Measurements from ENCODE around the gene TMEM154. TPM values are rescaled to one million over a fixed set of nuclear protein-coding genes. Genes with fewer than 3 reads are reported as not detected.

TMEM154 gene
- total and polyA plus RNA-seq, 8 donors = 1.5 to 21.9 (median 2.5) TPM

- Histone ChIP-seq H3K36me3 (no peaks in the 10 kb centered on the region), H3K27ac (no peak overlapping the region), H3K4me1 (no peaks in the 10 kb centered on the region), H3K27me3 (peaks cover 0 to 7% of the 10 kb centered on the region in 2 donors), H3K4me3 (no peak overlapping the region), H3K9me3 (peaks cover 0 to 4% of the 10 kb centered on the region in 2 donors)
- intact Hi-C loops (cut with DNase I) = no loop called here
- no peak for TF ChIP-seq CTCF (IDR thresholded peaks at IDR 0.05)
- ATAC-seq (no peak), DNase-seq (no peak)
Observed at GRCh38 chr4:152705903-152706302, 26.1 kb upstream of the TMEM154 start.

GRCh38 chr4:152704788-152705187 is 25.0 kb upstream of the TMEM154 start:
- intact Hi-C loops (cut with DNase I) = no loop called here
- no peak for TF ChIP-seq CTCF (IDR thresholded peaks at IDR 0.05)
- Histone ChIP-seq H3K9me3 (peaks cover 0 to 4% of the 10 kb centered on the region in 2 donors), H3K4me3 (no peak overlapping the region), H3K27ac (no peak overlapping the region), H3K4me1 (no peaks in the 10 kb centered on the region), H3K27me3 (peaks cover 0 to 7% of the 10 kb centered on the region in 2 donors), H3K36me3 (no peaks in the 10 kb centered on the region)
- DNase-seq (no peak), ATAC-seq (no peak)

GRCh38 chr4:152700151-152700550 is 20.4 kb upstream of the TMEM154 start:
- TF ChIP-seq CTCF (IDR thresholded peaks at IDR 0.05) = no peak
- Histone ChIP-seq H3K36me3 (no peaks in the 10 kb centered on the region), H3K4me1 (no peaks in the 10 kb centered on the region), H3K27me3 (peaks cover 0 to 7% of the 10 kb centered on the region in 2 donors), H3K4me3 (no peak overlapping the region), H3K9me3 (peaks cover 0 to 4% of the 10 kb centered on the region in 2 donors), H3K27ac (no peak overlapping the region)
- DNase-seq = no peak
- intact Hi-C loops (cut with DNase I) = no loop called here
- no peak for ATAC-seq

- intact Hi-C loops (cut with DNase I) = no loop called here
- H3K4me3 ChIP-seq = no peak overlapping the region
- no peak for TF ChIP-seq CTCF (IDR thresholded peaks at IDR 0.05)
- no peaks in the 10 kb centered on the region for H3K36me3 ChIP-seq
- DNase-seq (no peak), ATAC-seq (no peak)
- H3K9me3 ChIP-seq = no peaks in the 10 kb centered on the region
- H3K27ac ChIP-seq = no peak overlapping the region
- peaks cover 0 to 7% of the 10 kb centered on the region in 2 donors for H3K27me3 ChIP-seq
- H3K4me1 ChIP-seq = no peaks in the 10 kb centered on the region
Observed at GRCh38 chr4:152699313-152699712, 19.5 kb upstream of the TMEM154 start.

- H3K36me3 ChIP-seq = no peaks in the 10 kb centered on the region
- no peaks in the 10 kb centered on the region for H3K4me1 ChIP-seq
- TF ChIP-seq CTCF (IDR thresholded peaks at IDR 0.05) = no peak
- no peak for ATAC-seq
- H3K9me3 ChIP-seq = no peaks in the 10 kb centered on the region
- H3K4me3 ChIP-seq = no peak overlapping the region
- peaks cover 0 to 7% of the 10 kb centered on the region in 2 donors for H3K27me3 ChIP-seq
- no peak overlapping the region for H3K27ac ChIP-seq
- intact Hi-C loops (cut with DNase I) = no loop called here
- DNase-seq = no peak
Observed at GRCh38 chr4:152698089-152698499, 18.3 kb upstream of the TMEM154 start.

All from left lung (tissue), 10 donors.